ENCODE measurements around the gene CDK14.

Gene CDK14

GRCh38 chr7:90933041-90933440, 336.9 kb downstream of the CDK14 start:
- H3K27me3 ChIP-seq (ENCODE audit: insufficient read depth, low read length), result no peaks in the 10 kb centered on the region
- H3K4me3 ChIP-seq (ENCODE audit: low read depth, low read length), result no peak overlapping the region
- peaks cover 1% of the 10 kb centered on the region for H3K4me1 ChIP-seq (ENCODE audit: control insufficient read depth, insufficient read depth, low read length, unreplicated experiment)
- H2AFZ ChIP-seq (ENCODE audit: low read length, unreplicated experiment), result no peak overlapping the region
- H3K79me2 ChIP-seq (ENCODE audit: control insufficient read depth, insufficient read depth, low read length, unreplicated experiment), result no peaks in the 10 kb centered on the region
- no peaks in the 10 kb centered on the region for H3K36me3 ChIP-seq (ENCODE audit: insufficient read depth, low read length)
- H3K27ac ChIP-seq (ENCODE audit: low read depth, low read length), result no peak overlapping the region

- Histone ChIP-seq H3K36me3 (ENCODE audit: insufficient read depth, low read length) (no peaks in the 10 kb centered on the region), H3K4me1 (ENCODE audit: control insufficient read depth, insufficient read depth, low read length, unreplicated experiment) (peaks cover 4% of the 10 kb centered on the region), H2AFZ (ENCODE audit: low read length, unreplicated experiment) (no peak overlapping the region), H3K4me3 (ENCODE audit: low read depth, low read length) (no peak overlapping the region), H3K27ac (ENCODE audit: low read depth, low read length) (no peak overlapping the region), H3K79me2 (ENCODE audit: control insufficient read depth, insufficient read depth, low read length, unreplicated experiment) (no peaks in the 10 kb centered on the region), H3K27me3 (ENCODE audit: insufficient read depth, low read length) (no peaks in the 10 kb centered on the region)
These were observed 337.9 kb downstream of the CDK14 start for GRCh38 chr7:90933984-90934383.

DNA sequence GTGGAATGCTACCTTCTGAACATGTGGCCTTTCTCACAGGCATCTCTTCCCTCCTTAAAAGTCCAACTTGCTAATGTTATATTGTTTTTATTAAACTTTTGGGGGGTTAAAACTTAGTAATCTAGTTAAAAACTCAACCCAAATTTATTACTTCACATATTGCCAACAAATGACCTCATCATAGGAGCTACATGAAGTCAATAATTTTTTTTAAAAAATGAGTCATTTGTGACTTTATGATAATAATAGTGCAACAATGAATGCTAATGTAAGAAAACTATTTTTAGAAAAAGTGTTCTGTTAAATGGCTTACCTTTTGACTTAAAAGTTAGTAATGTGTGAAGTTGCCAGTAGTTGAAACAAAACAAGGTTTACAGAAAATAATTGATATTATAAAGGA, 342.2 kb downstream of the CDK14 start:
- Histone ChIP-seq H3K4me3 (ENCODE audit: low read depth, low read length) (no peak overlapping the region), H3K27ac (ENCODE audit: low read depth, low read length) (no peak overlapping the region; the same call in 1 of the 2 replicates), H2AFZ (ENCODE audit: low read length, unreplicated experiment) (no peak overlapping the region), H3K4me1 (ENCODE audit: control insufficient read depth, insufficient read depth, low read length, unreplicated experiment) (peaks cover 4% of the 10 kb centered on the region), H3K27me3 (ENCODE audit: insufficient read depth, low read length) (no peaks in the 10 kb centered on the region), H3K79me2 (ENCODE audit: control insufficient read depth, insufficient read depth, low read length, unreplicated experiment) (no peaks in the 10 kb centered on the region), H3K36me3 (ENCODE audit: insufficient read depth, low read length) (no peaks in the 10 kb centered on the region)

GRCh38 chr7:90939666-90940065, 343.5 kb downstream of the CDK14 start:
- no peaks in the 10 kb centered on the region for H3K79me2 ChIP-seq (ENCODE audit: control insufficient read depth, insufficient read depth, low read length, unreplicated experiment)
- no peak overlapping the region for H3K27ac ChIP-seq (ENCODE audit: low read depth, low read length)
- no peaks in the 10 kb centered on the region for H3K27me3 ChIP-seq (ENCODE audit: insufficient read depth, low read length)
- no peak overlapping the region for H2AFZ ChIP-seq (ENCODE audit: low read length, unreplicated experiment)
- H3K4me1 ChIP-seq (ENCODE audit: control insufficient read depth, insufficient read depth, low read length, unreplicated experiment), result peaks cover 9% of the 10 kb centered on the region
- no peaks in the 10 kb centered on the region for H3K36me3 ChIP-seq (ENCODE audit: insufficient read depth, low read length)
- H3K4me3 ChIP-seq (ENCODE audit: low read depth, low read length), result no peak overlapping the region

DNA sequence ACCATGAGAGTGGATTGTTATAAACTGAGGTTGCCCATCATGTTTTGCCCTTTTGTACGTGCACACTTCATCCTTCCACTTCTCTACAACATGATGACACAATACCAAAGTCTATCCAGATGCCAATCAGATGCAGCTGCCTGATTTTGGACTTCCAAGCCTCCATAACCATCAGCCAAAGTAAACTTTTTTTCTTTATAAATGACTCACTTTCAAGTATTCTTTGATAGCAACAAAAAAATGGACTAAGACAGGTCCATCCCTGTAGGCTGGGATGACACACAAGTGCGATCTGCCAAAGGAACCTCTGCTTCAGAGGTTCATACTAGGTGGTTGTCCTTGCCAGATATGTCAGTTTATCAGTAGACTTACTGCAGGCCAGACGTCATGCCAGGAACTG, 347.9 kb downstream of the CDK14 start:
- H3K27me3 ChIP-seq (ENCODE audit: insufficient read depth, low read length), result no peaks in the 10 kb centered on the region
- no peak overlapping the region for H3K27ac ChIP-seq (ENCODE audit: low read depth, low read length)

GRCh38 chr7:90945104-90945787, 349.1 kb downstream of the CDK14 start:
- Histone ChIP-seq H3K27me3 (ENCODE audit: insufficient read depth, low read length) (no peaks in the 10 kb centered on the region), H3K4me1 (ENCODE audit: control insufficient read depth, insufficient read depth, low read length, unreplicated experiment) (peaks cover 16% of the 10 kb centered on the region), H3K36me3 (ENCODE audit: insufficient read depth, low read length) (no peaks in the 10 kb centered on the region), H3K4me3 (ENCODE audit: low read depth, low read length) (peak overlapping the region; percentile 3; the same call in 1 of the 2 replicates), H3K79me2 (ENCODE audit: control insufficient read depth, insufficient read depth, low read length, unreplicated experiment) (no peaks in the 10 kb centered on the region), H2AFZ (ENCODE audit: low read length, unreplicated experiment) (no peak overlapping the region), H3K27ac (ENCODE audit: low read depth, low read length) (peak overlapping the region; percentile 60)

More for the DNA sequence above, 347.9 kb downstream of the CDK14 start:
- no peak overlapping the region for H2AFZ ChIP-seq (ENCODE audit: low read length, unreplicated experiment)
- no peaks in the 10 kb centered on the region for H3K79me2 ChIP-seq (ENCODE audit: control insufficient read depth, insufficient read depth, low read length, unreplicated experiment)
- H3K36me3 ChIP-seq (ENCODE audit: insufficient read depth, low read length), result no peaks in the 10 kb centered on the region
- no peak overlapping the region for H3K4me3 ChIP-seq (ENCODE audit: low read depth, low read length)
- H3K4me1 ChIP-seq (ENCODE audit: control insufficient read depth, insufficient read depth, low read length, unreplicated experiment), result peaks cover 16% of the 10 kb centered on the region

- Histone ChIP-seq H3K27ac (ENCODE audit: low read depth, low read length) (no peak overlapping the region), H3K79me2 (ENCODE audit: control insufficient read depth, insufficient read depth, low read length, unreplicated experiment) (no peaks in the 10 kb centered on the region), H3K4me3 (ENCODE audit: low read depth, low read length) (no peak overlapping the region), H3K27me3 (ENCODE audit: insufficient read depth, low read length) (no peaks in the 10 kb centered on the region), H2AFZ (ENCODE audit: low read length, unreplicated experiment) (no peak overlapping the region), H3K36me3 (ENCODE audit: insufficient read depth, low read length) (no peaks in the 10 kb centered on the region), H3K4me1 (ENCODE audit: control insufficient read depth, insufficient read depth, low read length, unreplicated experiment) (peaks cover 16% of the 10 kb centered on the region)
These were observed 350.8 kb downstream of the CDK14 start for GRCh38 chr7:90946730-90947501.

DNA sequence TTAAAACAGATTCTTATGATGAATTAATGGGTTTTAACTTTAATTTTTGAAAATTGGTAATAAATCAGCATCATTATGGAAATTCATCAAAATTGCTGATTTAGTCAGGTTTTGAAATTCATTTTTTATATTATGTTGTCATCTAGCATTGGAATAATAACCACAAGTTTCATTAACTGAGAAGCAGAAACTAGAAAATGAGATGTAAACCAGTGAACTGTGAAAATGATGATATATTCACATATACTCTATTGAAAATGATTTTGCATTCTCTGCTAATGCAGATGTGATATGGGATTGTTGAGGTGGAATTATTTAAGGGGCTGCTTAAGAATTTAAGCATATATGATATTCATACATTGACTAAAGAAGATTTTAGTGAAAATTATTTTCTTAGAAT, 352.0 kb downstream of the CDK14 start:
- Histone ChIP-seq H3K4me3 (ENCODE audit: low read depth, low read length) (no peak overlapping the region), H3K4me1 (ENCODE audit: control insufficient read depth, insufficient read depth, low read length, unreplicated experiment) (peaks cover 16% of the 10 kb centered on the region), H2AFZ (ENCODE audit: low read length, unreplicated experiment) (no peak overlapping the region), H3K27ac (ENCODE audit: low read depth, low read length) (no peak overlapping the region), H3K36me3 (ENCODE audit: insufficient read depth, low read length) (no peaks in the 10 kb centered on the region), H3K27me3 (ENCODE audit: insufficient read depth, low read length) (no peaks in the 10 kb centered on the region), H3K79me2 (ENCODE audit: control insufficient read depth, insufficient read depth, low read length, unreplicated experiment) (no peaks in the 10 kb centered on the region)

GRCh38 chr7:90951229-90951628, 355.1 kb downstream of the CDK14 start:
- Histone ChIP-seq H3K27ac (ENCODE audit: low read depth, low read length) (no peak overlapping the region), H3K27me3 (ENCODE audit: insufficient read depth, low read length) (no peaks in the 10 kb centered on the region), H3K4me1 (ENCODE audit: control insufficient read depth, insufficient read depth, low read length, unreplicated experiment) (no peaks in the 10 kb centered on the region), H3K4me3 (ENCODE audit: low read depth, low read length) (no peak overlapping the region), H3K79me2 (ENCODE audit: control insufficient read depth, insufficient read depth, low read length, unreplicated experiment) (no peaks in the 10 kb centered on the region), H3K36me3 (ENCODE audit: insufficient read depth, low read length) (peaks cover 5% of the 10 kb centered on the region; the same call in 1 of the 2 replicates), H2AFZ (ENCODE audit: low read length, unreplicated experiment) (no peak overlapping the region)

DNA sequence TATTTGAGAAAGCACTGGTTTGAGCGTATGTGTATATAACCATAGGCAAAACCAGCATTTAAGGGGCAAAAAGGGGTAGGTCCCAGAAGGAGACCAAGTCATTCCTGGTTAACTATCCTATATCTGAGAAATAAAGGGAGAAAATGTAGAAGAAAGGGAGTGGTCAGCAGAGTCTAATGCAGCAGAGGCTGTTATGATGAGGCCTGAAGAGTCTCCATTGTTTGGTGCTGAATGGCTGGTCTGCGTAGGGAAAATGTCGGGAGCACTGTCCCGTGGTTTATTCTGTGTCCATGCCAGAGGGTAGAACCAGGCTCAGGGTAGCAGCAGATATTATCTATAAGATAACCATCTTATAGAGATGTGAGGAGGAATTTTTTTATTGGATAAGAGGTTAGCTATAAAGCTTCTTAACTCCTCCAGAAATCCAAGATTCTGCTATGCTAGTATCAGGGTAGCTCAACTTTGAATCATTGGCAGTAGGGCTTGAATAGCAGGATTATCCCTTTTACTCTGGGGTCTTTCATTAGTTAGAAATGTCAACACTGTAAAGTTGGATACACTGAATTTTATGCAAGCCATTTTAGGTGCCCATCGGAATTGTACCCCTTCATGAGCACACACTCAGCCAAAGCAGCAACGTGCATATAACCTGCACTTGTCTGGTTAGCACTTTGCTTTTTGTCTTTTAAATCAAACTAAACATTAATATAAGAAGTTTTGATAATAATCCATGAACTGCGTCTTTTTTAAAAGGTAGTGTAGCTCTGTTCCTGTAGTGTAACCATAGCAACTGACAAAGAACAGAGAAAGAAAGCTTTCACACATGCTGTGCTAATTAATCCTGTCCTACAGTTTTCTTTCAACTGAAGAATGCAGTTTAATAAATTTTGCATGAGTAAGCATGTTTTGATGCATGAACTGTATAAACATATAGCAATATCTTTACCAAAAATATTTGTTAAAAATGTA, 356.1 kb downstream of the CDK14 start:
- H3K27ac ChIP-seq (ENCODE audit: low read depth, low read length), result no peak overlapping the region
- peaks cover 5% of the 10 kb centered on the region; the same call in 1 of the 2 replicates for H3K36me3 ChIP-seq (ENCODE audit: insufficient read depth, low read length)
- H3K4me1 ChIP-seq (ENCODE audit: control insufficient read depth, insufficient read depth, low read length, unreplicated experiment), result no peaks in the 10 kb centered on the region
- H3K79me2 ChIP-seq (ENCODE audit: control insufficient read depth, insufficient read depth, low read length, unreplicated experiment), result no peaks in the 10 kb centered on the region
- no peak overlapping the region for H3K4me3 ChIP-seq (ENCODE audit: low read depth, low read length)
- H3K27me3 ChIP-seq (ENCODE audit: insufficient read depth, low read length), result no peaks in the 10 kb centered on the region
- no peak overlapping the region for H2AFZ ChIP-seq (ENCODE audit: low read length, unreplicated experiment)

Data from ACC112 (cell line).